Suprapubic skin (tissue), 4 donors: ENCODE data around the gene MYMK.

Source experiments
- CTCF ChIP-seq, 2 donors: fragments of 200-600 bp in 1 of 2; fragments of 450-650 bp in 1 of 2; sonication (generic) in 1 of 2; IDR thresholded peaks; one replicate each; pipeline ENCODE4 v1.5.1; 2016 to 2019; ENCODE audit warnings: antibody characterized with exemption in 2 of 2, mild to moderate bottlenecking in 1 of 2, moderate library complexity in 1 of 2
- EP300 ChIP-seq: sonication (generic); formaldehyde crosslinking; IDR thresholded peaks from one replicate; pipeline ENCODE4 v1.6.1; 2017; ENCODE audit warnings: antibody characterized with exemption
- POLR2A ChIP-seq, 2 donors: fragments of 450-650 bp; IDR thresholded peaks; one replicate each; pipeline ENCODE4 v1.6.1; 2017; ENCODE audit warnings: antibody characterized with exemption in 2 of 2, mild to moderate bottlenecking in 2 of 2, moderate library complexity in 2 of 2
- POLR2AphosphoS5 ChIP-seq, 3 donors: sonication (generic); formaldehyde crosslinking; IDR thresholded peaks; one replicate each; pipeline ENCODE4 v1.6.1; 2017; ENCODE audit warnings: antibody characterized with exemption in 3 of 3

GRCh38 chr9:133566817-133567216 lies 42.1 kb upstream of the MYMK start:
- TF ChIP-seq EP300 (no peak), CTCF (IDR thresholded peaks at IDR 0.05) (no peak), POLR2A (IDR thresholded peaks at IDR 0.05) (no peak), POLR2AphosphoS5 (IDR thresholded peaks at IDR 0.05) (no peak)
